Measurements from ENCODE around the gene MCTS1.
"Not testable (repeated sequence)": the region's sequence is repeated elsewhere in the genome, so short reads cannot be mapped to it uniquely, and the experiment has no call there.

Gene MCTS1

GRCh38 chrX:120603707-120604360 lies at the start of gene MCTS1:
Gene MCTS1, plus strand, starts transcription at chrX:120604101. Its CDS starts 136 bp downstream, at chrX:120604237.
- DNase-seq (ENCODE audit: low spot score): peak; percentile 82

GRCh38 chrX:120556251-120556650 lies 47.6 kb upstream of the MCTS1 start:
- no peak for DNase-seq (ENCODE audit: low spot score)

- DNase-seq (ENCODE audit: low spot score): no peak
Observed at GRCh38 chrX:120559804-120560203, 44.1 kb upstream of the MCTS1 start.

GRCh38 chrX:120560405-120560841 lies 43.5 kb upstream of the MCTS1 start:
- peak; percentile 56 for DNase-seq (ENCODE audit: low spot score)

- DNase-seq (ENCODE audit: low spot score): peak; percentile 94
Observed at GRCh38 chrX:120560842-120561633, 42.9 kb upstream of the MCTS1 start, which contains the start of gene CUL4B. Gene CUL4B, minus strand, starts transcription at chrX:120560962. Its CDS starts 324 bp downstream, at chrX:120560638.

GRCh38 chrX:120561634-120562568 lies 42.0 kb upstream of the MCTS1 start:
- DNase-seq (ENCODE audit: low spot score): peak; percentile 1

GRCh38 chrX:120562569-120562926 lies 41.4 kb upstream of the MCTS1 start:
- peak; percentile 2 for DNase-seq (ENCODE audit: low spot score)

GRCh38 chrX:120564925-120565324 lies 39.0 kb upstream of the MCTS1 start:
- no peak for DNase-seq (ENCODE audit: low spot score)

GRCh38 chrX:120566817-120567216 lies 37.1 kb upstream of the MCTS1 start:
- DNase-seq (ENCODE audit: low spot score): no peak

- DNase-seq (ENCODE audit: low spot score): no peak
Observed at GRCh38 chrX:120568035-120568434, 35.9 kb upstream of the MCTS1 start.

GRCh38 chrX:120568609-120569008 lies 35.3 kb upstream of the MCTS1 start:
- DNase-seq (ENCODE audit: low spot score): no peak

GRCh38 chrX:120570011-120570600 lies 33.8 kb upstream of the MCTS1 start:
- no peak for DNase-seq (ENCODE audit: low spot score)

- not testable (repeated sequence) for DNase-seq (ENCODE audit: low spot score)
Observed at GRCh38 chrX:120573806-120574205, 30.1 kb upstream of the MCTS1 start.

- DNase-seq (ENCODE audit: low spot score): no peak
Observed at GRCh38 chrX:120575379-120576114, 28.4 kb upstream of the MCTS1 start.

- no peak for DNase-seq (ENCODE audit: low spot score)
Observed at GRCh38 chrX:120585702-120586101, 18.2 kb upstream of the MCTS1 start.

GRCh38 chrX:120604361-120604782 lies 471 bp downstream of the MCTS1 start:
- peak; percentile 18 for DNase-seq (ENCODE audit: low spot score)

GRCh38 chrX:120612086-120612485 lies 8.2 kb downstream of the MCTS1 start:
- DNase-seq (ENCODE audit: low spot score): no peak

- DNase-seq (ENCODE audit: low spot score): no peak
Observed at GRCh38 chrX:120614816-120615215, 10.9 kb downstream of the MCTS1 start.

- DNase-seq (ENCODE audit: low spot score): no peak
Observed at GRCh38 chrX:120617996-120618630, 14.2 kb downstream of the MCTS1 start.

GRCh38 chrX:120625371-120625770 lies 21.5 kb downstream of the MCTS1 start:
- no peak for DNase-seq (ENCODE audit: low spot score)

Measured in Ammon's horn (tissue), 1 donor.